ENCODE results near the gene KDM2B. TPM values are rescaled to one million over a fixed set of nuclear protein-coding genes. Genes with fewer than 3 reads are reported as not detected.

KDM2B gene
- polyA plus RNA-seq, 2 of the 4 experiments (the other 2 are of a cell fraction), result 10.4 to 18.4 TPM

- Histone ChIP-seq H3K4me1 (no peaks in the 10 kb centered on the region), H3K27ac (no peak overlapping the region), H3K9me3 (no peaks in the 10 kb centered on the region), H3K4me2 (no peak overlapping the region), H3K4me3 (no peak overlapping the region)
- 89% methylated on average over 7 of the region's 7 CpGs for WGBS (ENCODE audit: missing lambda C conversion rate)
- no peak for DNase-seq (ENCODE audit: low read depth in 1 of 2, low spot score in 1 of 2)
- CTCF ChIA-PET, result interaction anchor here (0.7 to 3.6 kb wide), 5 partner anchors 10 to 229 kb away, joined by 3 to 25 read pairs (median 3); no protein-coding TSS in a partner anchor
- no peak for TF ChIP-seq ZNF302 (CRISPR knock-in tag; IDR thresholded peaks at IDR 0.05)
- TF ChIP-seq CTCF (IDR thresholded peaks at IDR 0.05), result no peak
- no peak for TF ChIP-seq FOXS1 (CRISPR knock-in tag; IDR thresholded peaks at IDR 0.05)
- no peak for TF ChIP-seq RNF2 (IDR thresholded peaks at IDR 0.05; ENCODE audit: borderline replicate concordance, low read depth)
- no peak for TF ChIP-seq MYC (IDR thresholded peaks at IDR 0.05; ENCODE audit: borderline replicate concordance, low read length)
- TF ChIP-seq BCL3 (IDR thresholded peaks at IDR 0.05), result no peak
- no peak for TF ChIP-seq RAD21 (conservative IDR thresholded peaks at IDR 0.05 in 1 of 2, IDR thresholded peaks at IDR 0.05 in 1 of 2)
- TF ChIP-seq, protein P1, sequence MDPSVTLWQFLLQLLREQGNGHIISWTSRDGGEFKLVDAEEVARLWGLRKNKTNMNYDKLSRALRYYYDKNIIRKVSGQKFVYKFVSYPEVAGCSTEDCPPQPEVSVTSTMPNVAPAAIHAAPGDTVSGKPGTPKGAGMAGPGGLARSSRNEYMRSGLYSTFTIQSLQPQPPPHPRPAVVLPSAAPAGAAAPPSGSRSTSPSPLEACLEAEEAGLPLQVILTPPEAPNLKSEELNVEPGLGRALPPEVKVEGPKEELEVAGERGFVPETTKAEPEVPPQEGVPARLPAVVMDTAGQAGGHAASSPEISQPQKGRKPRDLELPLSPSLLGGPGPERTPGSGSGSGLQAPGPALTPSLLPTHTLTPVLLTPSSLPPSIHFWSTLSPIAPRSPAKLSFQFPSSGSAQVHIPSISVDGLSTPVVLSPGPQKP (IDR thresholded peaks at IDR 0.05; ENCODE audit: low read depth, low read length), result no peak
- no peak for TF ChIP-seq KDM5A (IDR thresholded peaks at IDR 0.05)
- TF ChIP-seq ESRRA (IDR thresholded peaks at IDR 0.05; ENCODE audit: borderline replicate concordance, low read length), result no peak
- no peak for TF ChIP-seq EP300 (IDR thresholded peaks at IDR 0.05)
- TF ChIP-seq EHMT2 (IDR thresholded peaks at IDR 0.05; ENCODE audit: low read depth), result no peak
- no peak for ATAC-seq
- no peak for FAIRE-seq
- POLR2A ChIA-PET, result no interaction called here
Measured at GRCh38 chr12:121565076-121565475, 15.7 kb downstream of the KDM2B start.

GRCh38 chr12:121562488-121562887, 18.3 kb downstream of the KDM2B start:
- no peak for ATAC-seq
- FAIRE-seq, result no peak
- no peaks in the 10 kb centered on the region for H3K4me1 ChIP-seq
- no peaks in the 10 kb centered on the region for H3K9me3 ChIP-seq
- H3K4me3 ChIP-seq, result no peak overlapping the region
- WGBS (ENCODE audit: missing lambda C conversion rate), result 100% methylated on average over 1 of the region's 1 CpG
- no peak overlapping the region for H3K27ac ChIP-seq
- no peak overlapping the region for H3K4me2 ChIP-seq
- TF ChIP-seq HDAC2 (IDR thresholded peaks at IDR 0.05), result no peak
- TF ChIP-seq EHF (CRISPR knock-in tag; IDR thresholded peaks at IDR 0.05), result no peak
- no peak for TF ChIP-seq RFX5 (IDR thresholded peaks at IDR 0.05)
- no peak for TF ChIP-seq HMGXB4 (CRISPR knock-in tag; IDR thresholded peaks at IDR 0.05; ENCODE audit: borderline replicate concordance)
- TF ChIP-seq ZSCAN20 (CRISPR knock-in tag; IDR thresholded peaks at IDR 0.05), result no peak
- TF ChIP-seq RCOR1 (IDR thresholded peaks at IDR 0.05; ENCODE audit: low read depth, low read length), result no peak
- TF ChIP-seq ZNF302 (CRISPR knock-in tag; IDR thresholded peaks at IDR 0.05), result no peak
- no peak for TF ChIP-seq CBX2 (IDR thresholded peaks at IDR 0.05; ENCODE audit: borderline replicate concordance, low read depth)
- no peak for TF ChIP-seq JUNB (IDR thresholded peaks at IDR 0.05)
- TF ChIP-seq, protein P2, sequence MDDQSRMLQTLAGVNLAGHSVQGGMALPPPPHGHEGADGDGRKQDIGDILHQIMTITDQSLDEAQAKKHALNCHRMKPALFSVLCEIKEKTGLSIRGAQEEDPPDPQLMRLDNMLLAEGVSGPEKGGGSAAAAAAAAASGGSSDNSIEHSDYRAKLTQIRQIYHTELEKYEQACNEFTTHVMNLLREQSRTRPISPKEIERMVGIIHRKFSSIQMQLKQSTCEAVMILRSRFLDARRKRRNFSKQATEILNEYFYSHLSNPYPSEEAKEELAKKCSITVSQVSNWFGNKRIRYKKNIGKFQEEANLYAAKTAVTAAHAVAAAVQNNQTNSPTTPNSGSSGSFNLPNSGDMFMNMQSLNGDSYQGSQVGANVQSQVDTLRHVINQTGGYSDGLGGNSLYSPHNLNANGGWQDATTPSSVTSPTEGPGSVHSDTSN (IDR thresholded peaks at IDR 0.05), result no peak
- no peak for TF ChIP-seq EP300 (IDR thresholded peaks at IDR 0.05)
- no peak for TF ChIP-seq CEBPB (IDR thresholded peaks at IDR 0.05)
- TF ChIP-seq SMC3 (IDR thresholded peaks at IDR 0.05), result no peak
- no peak for TF ChIP-seq RNF2 (IDR thresholded peaks at IDR 0.05; ENCODE audit: borderline replicate concordance, low read depth)
- TF ChIP-seq, protein P3, sequence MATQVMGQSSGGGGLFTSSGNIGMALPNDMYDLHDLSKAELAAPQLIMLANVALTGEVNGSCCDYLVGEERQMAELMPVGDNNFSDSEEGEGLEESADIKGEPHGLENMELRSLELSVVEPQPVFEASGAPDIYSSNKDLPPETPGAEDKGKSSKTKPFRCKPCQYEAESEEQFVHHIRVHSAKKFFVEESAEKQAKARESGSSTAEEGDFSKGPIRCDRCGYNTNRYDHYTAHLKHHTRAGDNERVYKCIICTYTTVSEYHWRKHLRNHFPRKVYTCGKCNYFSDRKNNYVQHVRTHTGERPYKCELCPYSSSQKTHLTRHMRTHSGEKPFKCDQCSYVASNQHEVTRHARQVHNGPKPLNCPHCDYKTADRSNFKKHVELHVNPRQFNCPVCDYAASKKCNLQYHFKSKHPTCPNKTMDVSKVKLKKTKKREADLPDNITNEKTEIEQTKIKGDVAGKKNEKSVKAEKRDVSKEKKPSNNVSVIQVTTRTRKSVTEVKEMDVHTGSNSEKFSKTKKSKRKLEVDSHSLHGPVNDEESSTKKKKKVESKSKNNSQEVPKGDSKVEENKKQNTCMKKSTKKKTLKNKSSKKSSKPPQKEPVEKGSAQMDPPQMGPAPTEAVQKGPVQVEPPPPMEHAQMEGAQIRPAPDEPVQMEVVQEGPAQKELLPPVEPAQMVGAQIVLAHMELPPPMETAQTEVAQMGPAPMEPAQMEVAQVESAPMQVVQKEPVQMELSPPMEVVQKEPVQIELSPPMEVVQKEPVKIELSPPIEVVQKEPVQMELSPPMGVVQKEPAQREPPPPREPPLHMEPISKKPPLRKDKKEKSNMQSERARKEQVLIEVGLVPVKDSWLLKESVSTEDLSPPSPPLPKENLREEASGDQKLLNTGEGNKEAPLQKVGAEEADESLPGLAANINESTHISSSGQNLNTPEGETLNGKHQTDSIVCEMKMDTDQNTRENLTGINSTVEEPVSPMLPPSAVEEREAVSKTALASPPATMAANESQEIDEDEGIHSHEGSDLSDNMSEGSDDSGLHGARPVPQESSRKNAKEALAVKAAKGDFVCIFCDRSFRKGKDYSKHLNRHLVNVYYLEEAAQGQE (IDR thresholded peaks at IDR 0.05), result no peak
- ChIA-PET POLR2A (no interaction called here), CTCF (interaction anchor here (0.9 to 2.3 kb wide), 3 partner anchors 10 to 120 kb away, joined by 3 to 19 read pairs (median 4); no protein-coding TSS in a partner anchor)
- DNase-seq (ENCODE audit: low read depth in 1 of 2, low spot score in 1 of 2), result no peak
